Spleen (tissue), 7 donors: ENCODE results near the gene PEX26.

Source experiments
- POLR2A ChIP-seq, 3 donors: fragments of 450-650 bp; IDR thresholded peaks; one replicate each; pipeline ENCODE4 v1.5.1; 2017; ENCODE audit warnings: antibody characterized with exemption in 3 of 3, mild to moderate bottlenecking in 1 of 3
- POLR2AphosphoS5 ChIP-seq, 3 donors: sonication (generic); formaldehyde crosslinking; IDR thresholded peaks; one replicate each; pipeline ENCODE4 v1.5.1; 2017; ENCODE audit warnings: antibody characterized with exemption in 3 of 3
- TF ChIP-seq, protein P1 (sequence below), 11 experiments: fragments of 200-600 bp in 7 of 11; fragments of 450-650 bp in 4 of 11; sonication (generic) in 4 of 11; IDR thresholded peaks in 8 of 11; conservative IDR thresholded peaks in 3 of 11; 1 replicate in 7 of 11; 2 replicates in 4 of 11; pipeline versions ENCODE4 v1.4.0 to v1.8.0; 2016 to 2021; ENCODE audit warnings: antibody characterized with exemption in 11 of 11, inconsistent platforms in 4 of 11, mild to moderate bottlenecking in 1 of 11
- donor health status: DM: no; HTN: no; CAD: no; lungs with moderate emphysema.
- donor health status: DM: no; HTN: no; CAD: no.
- donor health status: DM: no; HTN: no; CAD: no.

DNA sequence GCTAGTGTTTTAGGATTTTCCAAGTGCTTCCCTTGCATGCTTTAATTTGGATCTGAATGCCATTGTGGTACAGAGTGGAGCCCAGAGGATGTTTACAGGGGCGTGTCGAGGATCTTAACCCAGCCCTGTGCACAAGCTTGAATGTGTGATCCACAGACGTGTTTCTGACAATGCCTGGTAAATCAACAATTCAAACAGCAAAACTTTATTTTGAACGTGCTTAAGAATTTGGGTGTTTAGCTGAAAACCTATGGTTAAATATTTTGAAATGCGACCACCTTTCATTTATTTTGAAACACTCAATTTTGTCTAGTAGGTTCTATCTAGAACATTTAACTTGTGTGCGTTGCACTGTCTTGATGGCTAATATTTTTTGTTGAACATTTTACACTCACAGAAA lies 34.6 kb downstream of the PEX26 start:
- no peak for TF ChIP-seq POLR2A (IDR thresholded peaks at IDR 0.05)
- TF ChIP-seq, protein P1, sequence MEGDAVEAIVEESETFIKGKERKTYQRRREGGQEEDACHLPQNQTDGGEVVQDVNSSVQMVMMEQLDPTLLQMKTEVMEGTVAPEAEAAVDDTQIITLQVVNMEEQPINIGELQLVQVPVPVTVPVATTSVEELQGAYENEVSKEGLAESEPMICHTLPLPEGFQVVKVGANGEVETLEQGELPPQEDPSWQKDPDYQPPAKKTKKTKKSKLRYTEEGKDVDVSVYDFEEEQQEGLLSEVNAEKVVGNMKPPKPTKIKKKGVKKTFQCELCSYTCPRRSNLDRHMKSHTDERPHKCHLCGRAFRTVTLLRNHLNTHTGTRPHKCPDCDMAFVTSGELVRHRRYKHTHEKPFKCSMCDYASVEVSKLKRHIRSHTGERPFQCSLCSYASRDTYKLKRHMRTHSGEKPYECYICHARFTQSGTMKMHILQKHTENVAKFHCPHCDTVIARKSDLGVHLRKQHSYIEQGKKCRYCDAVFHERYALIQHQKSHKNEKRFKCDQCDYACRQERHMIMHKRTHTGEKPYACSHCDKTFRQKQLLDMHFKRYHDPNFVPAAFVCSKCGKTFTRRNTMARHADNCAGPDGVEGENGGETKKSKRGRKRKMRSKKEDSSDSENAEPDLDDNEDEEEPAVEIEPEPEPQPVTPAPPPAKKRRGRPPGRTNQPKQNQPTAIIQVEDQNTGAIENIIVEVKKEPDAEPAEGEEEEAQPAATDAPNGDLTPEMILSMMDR (IDR thresholded peaks at IDR 0.05 in 8 of 11, conservative IDR thresholded peaks at IDR 0.05 in 3 of 11): no peak
- no peak for TF ChIP-seq POLR2AphosphoS5 (IDR thresholded peaks at IDR 0.05)
